Measurements from ENCODE around the gene TMEM258. TPM values are rescaled to one million over a fixed set of nuclear protein-coding genes. Genes with fewer than 3 reads are reported as not detected.
A peak's percentile ranks its signal among the peaks of the same experiment; 100 is the strongest.

The TMEM258 gene
- total and polyA plus RNA-seq, 2 of the 4 experiments (the other 2 are of a cell fraction): 107 to 280 TPM

DNA sequence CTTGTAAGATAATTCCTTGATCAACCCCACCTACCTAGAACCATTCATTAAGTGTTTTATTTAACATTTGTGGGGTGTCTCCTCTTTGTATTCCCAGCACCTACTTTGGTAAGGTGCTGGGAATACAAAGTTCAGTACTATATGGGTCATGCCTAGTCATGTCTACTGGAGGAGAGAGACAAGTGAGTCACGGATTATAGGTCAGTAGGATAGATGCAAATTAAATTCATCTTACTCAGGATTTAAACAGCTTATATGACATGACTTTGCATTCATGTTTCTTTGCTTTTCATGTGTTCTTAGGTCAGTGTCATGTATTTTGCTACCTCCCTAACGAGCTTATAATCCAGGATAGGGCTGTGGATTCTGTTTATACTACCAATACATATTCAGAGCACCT is 27.8 kb upstream of the TMEM258 start:
- no peaks in the 10 kb centered on the region for H3K9me1 ChIP-seq (ENCODE audit: insufficient read depth, low read length)
- no peak overlapping the region for H3K56ac ChIP-seq (ENCODE audit: extremely low read depth, insufficient read depth, low read length)
- in situ Hi-C loops (cut with MboI; ENCODE audit: low sequenced_read_pairs): no loop called here
- peak overlapping the region; percentile 36; the same call in 1 of the 3 replicates for H2BK15ac ChIP-seq (ENCODE audit: low read depth, low read length)
- H2BK20ac ChIP-seq (ENCODE audit: low read depth, low read length): peak overlapping the region; percentile 53; the same call in 1 of the 2 replicates
- no peak overlapping the region for H3K4me3 ChIP-seq (ENCODE audit: insufficient read depth, low read depth, low read length)
- no peaks in the 10 kb centered on the region for H3K36me3 ChIP-seq (ENCODE audit: control insufficient read depth, insufficient read depth, low read length)
- peak overlapping the region; percentile 55; the same call in 1 of the 2 replicates for H3K14ac ChIP-seq (replicated peaks; ENCODE audit: low read depth, low read length)
- H3K4ac ChIP-seq (ENCODE audit: low read depth, low read length): no peak overlapping the region
- no peaks in the 10 kb centered on the region for H3K27me3 ChIP-seq (ENCODE audit: control insufficient read depth, insufficient read depth, low read length)
- H4K5ac ChIP-seq (ENCODE audit: low read depth, low read length): no peak overlapping the region; the same call in 1 of the 2 replicates
- BruUV-seq (replicated peaks): no TSS peak
- no peak overlapping the region for H4K91ac ChIP-seq (ENCODE audit: insufficient read depth, low read depth, low read length)
- ChIA-PET CTCF (interaction anchor here (1.2 kb wide), 1 partner anchor 23 kb away, joined by 3 read pairs; no protein-coding TSS in a partner anchor), POLR2A (ENCODE audit: unreplicated experiment) (no interaction called here)
- peaks cover 0 to 16% of the 10 kb centered on the region in 2 experiments; a peak in 2 of 4 replicates for H3K79me1 ChIP-seq (ENCODE audit: low read depth in 1 of 2, low read length in 2 of 2)
- H3K23ac ChIP-seq (ENCODE audit: low read depth, low read length): no peak overlapping the region
- no peaks in the 10 kb centered on the region for H4K20me1 ChIP-seq (ENCODE audit: insufficient read depth, low read length)
- dilution Hi-C loops (cut with HindIII; ENCODE audit: low sequenced_read_pairs, unreplicated experiment): no loop called here
- DNase-seq (peak; percentile 65), ATAC-seq (ENCODE audit: low read depth) (no peak)
- H3K18ac ChIP-seq (ENCODE audit: low read depth, low read length): peak overlapping the region; percentile 53; the same call in 1 of the 2 replicates
- intact Hi-C loops (cut with micrococcal nuclease): no loop called here
- TF ChIP-seq NFE2L2 (IDR thresholded peaks at IDR 0.05; ENCODE audit: low read depth, low read length): peak; percentile 68; the same call in 1 of the 2 replicates
- TF ChIP-seq FOS (IDR thresholded peaks at IDR 0.05; ENCODE audit: low read depth, low read length): peak; percentile 42; the same call in 1 of the 2 replicates
- TF ChIP-seq MAFK (IDR thresholded peaks at IDR 0.05; ENCODE audit: low read depth, low read length): peak; percentile 24; the same call in 1 of the 2 replicates
- TF ChIP-seq CHD1 (IDR thresholded peaks at IDR 0.05; ENCODE audit: low read depth, low read length): no peak
- H3K4me2 ChIP-seq (ENCODE audit: low read depth, low read length): no peak overlapping the region; the same call in 1 of the 2 replicates
- no peak overlapping the region for H3K9ac ChIP-seq (ENCODE audit: low read depth, low read length)
- peaks cover 5% of the 10 kb centered on the region; the same call in 1 of the 2 replicates for H3K4me1 ChIP-seq (ENCODE audit: control insufficient read depth, insufficient read depth, low read length)
- H4K8ac ChIP-seq (ENCODE audit: low read depth in 2 of 2, low read length in 2 of 2): peak overlapping the region in 1 of 2 experiments; percentile 48; a peak in 1 of 4 replicates
- peak overlapping the region; percentile 69; the same call in 1 of the 2 replicates for H2AK5ac ChIP-seq (ENCODE audit: low read depth, low read length)
- H2AFZ ChIP-seq (replicated peaks; ENCODE audit: low read length, poor library complexity): no peak overlapping the region
- H3K9me3 ChIP-seq (ENCODE audit: control insufficient read depth, insufficient read depth, low read length): no peaks in the 10 kb centered on the region
- H2BK5ac ChIP-seq (ENCODE audit: low read depth, low read length, poor library complexity, severe bottlenecking): peak overlapping the region; percentile 47
- no peak overlapping the region for H3K27ac ChIP-seq (ENCODE audit: insufficient read depth, low read length)
- no CpG with 5 or more reads among the region's 2 CpGs for WGBS, 2 experiments (ENCODE audit: extremely low coverage in 2 of 2, insufficient read length in 1 of 2)
- H2BK120ac ChIP-seq (ENCODE audit: low read depth, low read length): peak overlapping the region; percentile 41; the same call in 1 of the 2 replicates
- no peak overlapping the region for H2AK9ac ChIP-seq (replicated peaks; ENCODE audit: low read depth, low read length, poor library complexity)

Data from IMR-90 (cell line).